ENCODE results near the gene ABCB9. TPM values are rescaled to one million over a fixed set of nuclear protein-coding genes. Genes with fewer than 3 reads are reported as not detected.
A peak's percentile ranks its signal among the peaks of the same experiment; 100 is the strongest.

ABCB9 gene
- total RNA-seq, 1 experiment from 2014 or later, result 6.7 TPM

- POLR2A ChIA-PET, result interaction anchor here (0.6 to 0.7 kb wide), 2 partner anchors 14 to 86 kb away, joined by 3 to 4 read pairs; partner anchors contain the start of gene ABCB9
- peaks cover 45% of the 10 kb centered on the region for H3K36me3 Mint-ChIP-seq (ENCODE audit: insufficient read depth, unreplicated experiment)
- Histone ChIP-seq H3K4me3 (ENCODE audit: low read depth, low read length) (peak within 1 kb of the TSS; percentile 86), H3K4me1 (peaks cover 12% of the 10 kb centered on the region; the same call in 1 of the 2 replicates), H3K9me3 (no peaks in the 10 kb centered on the region), H3K36me3 (ENCODE audit: control insufficient read depth, insufficient read depth, low read length) (no peaks in the 10 kb centered on the region), H3K27me3 (replicated peaks; ENCODE audit: control insufficient read depth, insufficient read depth, low read length) (no peaks in the 10 kb centered on the region)
- H3K9me3 Mint-ChIP-seq (ENCODE audit: unreplicated experiment), result no peaks in the 10 kb centered on the region
- peak in 1 of 2 experiments; percentile 69 for DNase-seq
- H3K4me1 Mint-ChIP-seq (ENCODE audit: low read depth, unreplicated experiment), result peaks cover 6% of the 10 kb centered on the region
- intact Hi-C loops (cut with micrococcal nuclease; ENCODE audit: unreplicated experiment), result loop anchor here (10.0 kb wide), 1 partner anchor 164 kb away; no protein-coding TSS in a partner anchor
- H3K27ac Mint-ChIP-seq (ENCODE audit: unreplicated experiment), result peak within 1 kb of the TSS; percentile 86
- no peaks in the 10 kb centered on the region for H3K27me3 Mint-ChIP-seq (ENCODE audit: insufficient read depth, unreplicated experiment)
- CTCF ChIA-PET, result interaction anchor here (0.6 kb wide), 2 partner anchors 11 to 111 kb away, joined by 3 to 4 read pairs; no protein-coding TSS in a partner anchor
- H3K4me3 Mint-ChIP-seq (ENCODE audit: unreplicated experiment), result peak within 1 kb of the TSS; percentile 89
- peak in 1 of 2 experiments; percentile 6 for TF ChIP-seq CTCF (IDR thresholded peaks at IDR 0.05; ENCODE audit: insufficient read depth in 1 of 2, low read depth in 1 of 2, low read length in 1 of 2, severe bottlenecking in 1 of 2, unreplicated experiment in 1 of 2)
- no TSS peak for BruUV-seq (replicated peaks)
Observed at GRCh38 chr12:122980183-122981035, 14.1 kb upstream of the ABCB9 start, which contains the start of gene ARL6IP4. ARL6IP4 (plus strand) TSS chr12:122980681; CDS start chr12:122981140, 459 bp downstream.

- Histone ChIP-seq H3K9me3 (no peaks in the 10 kb centered on the region), H3K4me1 (peaks cover 12% of the 10 kb centered on the region; the same call in 1 of the 2 replicates), H3K27me3 (replicated peaks; ENCODE audit: control insufficient read depth, insufficient read depth, low read length) (no peaks in the 10 kb centered on the region), H3K4me3 (ENCODE audit: low read depth, low read length) (peak overlapping the region; percentile 86), H3K36me3 (ENCODE audit: control insufficient read depth, insufficient read depth, low read length) (no peaks in the 10 kb centered on the region)
- no peaks in the 10 kb centered on the region for H3K27me3 Mint-ChIP-seq (ENCODE audit: insufficient read depth, unreplicated experiment)
- ChIA-PET CTCF (no interaction called here), POLR2A (interaction anchor here (0.7 kb wide), 1 partner anchor 14 kb away, joined by 3 read pairs; the partner anchor contains the start of gene ABCB9)
- no peak for TF ChIP-seq CTCF (IDR thresholded peaks at IDR 0.05; ENCODE audit: insufficient read depth in 1 of 2, low read depth in 1 of 2, low read length in 1 of 2, severe bottlenecking in 1 of 2, unreplicated experiment in 1 of 2)
- H3K4me1 Mint-ChIP-seq (ENCODE audit: low read depth, unreplicated experiment), result peaks cover 6% of the 10 kb centered on the region
- peak overlapping the region; percentile 89 for H3K4me3 Mint-ChIP-seq (ENCODE audit: unreplicated experiment)
- DNase-seq, result no peak
- H3K36me3 Mint-ChIP-seq (ENCODE audit: insufficient read depth, unreplicated experiment), result peaks cover 48% of the 10 kb centered on the region
- TSS peak; percentile 25 for BruUV-seq (replicated peaks)
- H3K9me3 Mint-ChIP-seq (ENCODE audit: unreplicated experiment), result no peaks in the 10 kb centered on the region
- H3K27ac Mint-ChIP-seq (ENCODE audit: unreplicated experiment), result peak overlapping the region; percentile 86
- intact Hi-C loops (cut with micrococcal nuclease; ENCODE audit: unreplicated experiment), result loop anchor here (10.0 kb wide), 1 partner anchor 165 kb away; no protein-coding TSS in a partner anchor
Observed at GRCh38 chr12:122979908-122980182, 13.6 kb upstream of the ABCB9 start.

- Mint-ChIP-seq H3K4me1 (ENCODE audit: low read depth, unreplicated experiment) (peaks cover 6% of the 10 kb centered on the region), H3K27me3 (ENCODE audit: insufficient read depth, unreplicated experiment) (no peaks in the 10 kb centered on the region), H3K9me3 (ENCODE audit: unreplicated experiment) (no peaks in the 10 kb centered on the region), H3K27ac (ENCODE audit: unreplicated experiment) (peak overlapping the region; percentile 86), H3K4me3 (ENCODE audit: unreplicated experiment) (peak overlapping the region; percentile 89), H3K36me3 (ENCODE audit: insufficient read depth, unreplicated experiment) (peaks cover 48% of the 10 kb centered on the region)
- POLR2A ChIA-PET, result interaction anchor here (0.7 kb wide), 1 partner anchor 13 kb away, joined by 3 read pairs; the partner anchor contains the start of gene ABCB9
- H3K4me3 ChIP-seq (ENCODE audit: low read depth, low read length), result peak overlapping the region; percentile 86
- no peaks in the 10 kb centered on the region for H3K36me3 ChIP-seq (ENCODE audit: control insufficient read depth, insufficient read depth, low read length)
- no peak for DNase-seq
- H3K27me3 ChIP-seq (replicated peaks; ENCODE audit: control insufficient read depth, insufficient read depth, low read length), result no peaks in the 10 kb centered on the region
- BruUV-seq (replicated peaks), result no TSS peak
- intact Hi-C loops (cut with micrococcal nuclease; ENCODE audit: unreplicated experiment), result no loop called here
- H3K4me1 ChIP-seq, result peaks cover 12% of the 10 kb centered on the region; the same call in 1 of the 2 replicates
- CTCF ChIA-PET, result interaction anchor here (1.0 kb wide), 1 partner anchor 13 kb away, joined by 3 read pairs; the partner anchor contains the start of gene ABCB9
- H3K9me3 ChIP-seq, result no peaks in the 10 kb centered on the region
- TF ChIP-seq CTCF (IDR thresholded peaks at IDR 0.05; ENCODE audit: insufficient read depth in 1 of 2, low read depth in 1 of 2, low read length in 1 of 2, severe bottlenecking in 1 of 2, unreplicated experiment in 1 of 2), result no peak
Observed at GRCh38 chr12:122979001-122979907, 13.0 kb upstream of the ABCB9 start.
